HepG2 (cell line): ENCODE measurements around the gene CLIC1. TPM values are rescaled to one million over a fixed set of nuclear protein-coding genes. Genes with fewer than 3 reads are reported as not detected.
A peak's percentile ranks its signal among the peaks of the same experiment; 100 is the strongest.

Experiments used
- HOXA7 ChIP-seq: sonication (generic); formaldehyde crosslinking; IDR thresholded peaks from 2 replicates; pipeline ENCODE4 v1.8.1; 2022; ENCODE audit warnings: mild to moderate bottlenecking, missing genetic modification reagents, moderate library complexity
- KDM1A ChIP-seq: IDR thresholded peaks from 2 replicates; pipeline ENCODE4 v1.6.1; 2016; ENCODE audit warnings: missing compliant biosample characterization
- NFE2 ChIP-seq: sonication (generic); formaldehyde crosslinking; IDR thresholded peaks from 2 replicates; pipeline ENCODE4 v1.4.0; 2020; ENCODE audit warnings: missing genetic modification reagents
- NR2F2 ChIP-seq: IDR thresholded peaks from 2 replicates; pipeline ENCODE4 v1.6.1; 2012; ENCODE audit warnings: low read depth, inconsistent platforms, borderline replicate concordance
- RAD21 ChIP-seq: fragments of 450-650 bp; formaldehyde crosslinking; IDR thresholded peaks from 2 replicates; pipeline ENCODE4 v1.5.0; 2020; ENCODE audit warnings: mild to moderate bottlenecking
- RFX3 ChIP-seq: IDR thresholded peaks from 2 replicates; pipeline ENCODE4 v1.6.1; 2016; ENCODE audit warnings: missing biosample characterization, missing genetic modification reagents
- RNF2 ChIP-seq: fragments of 450-650 bp; conservative IDR thresholded peaks from 2 replicates; pipeline ENCODE4 v1.6.1; 2016; ENCODE audit warnings: low read depth
- STAT5B ChIP-seq: sonication (generic); formaldehyde crosslinking; IDR thresholded peaks from 2 replicates; pipeline ENCODE4 v1.4.0; 2020; ENCODE audit warnings: missing genetic modification reagents
- TEAD2 ChIP-seq: sonication (generic); formaldehyde crosslinking; IDR thresholded peaks from 2 replicates; pipeline ENCODE4 v1.9.0; 2021; ENCODE audit warnings: missing genetic modification reagents
- YEATS4 ChIP-seq: sonication (generic); formaldehyde crosslinking; IDR thresholded peaks from 2 replicates; pipeline ENCODE4 v1.4.0; 2020; ENCODE audit warnings: missing genetic modification reagents, borderline replicate concordance
- ZIK1 ChIP-seq: sonication (generic); formaldehyde crosslinking; IDR thresholded peaks from 2 replicates; pipeline ENCODE4 v1.5.0; 2020; ENCODE audit warnings: mild to moderate bottlenecking, low read depth, missing genetic modification reagents, borderline replicate concordance
- ZNF124 ChIP-seq: sonication (generic); formaldehyde crosslinking; IDR thresholded peaks from 2 replicates; pipeline ENCODE4 v1.4.0; 2020; ENCODE audit warnings: missing genetic modification reagents
- ZNF30 ChIP-seq: sonication (generic); formaldehyde crosslinking; IDR thresholded peaks from 2 replicates; pipeline ENCODE4 v1.5.0; 2020; ENCODE audit warnings: mild to moderate bottlenecking, missing genetic modification reagents
- ZNF773 ChIP-seq: sonication (generic); formaldehyde crosslinking; IDR thresholded peaks from 2 replicates; pipeline ENCODE4 v1.4.0; 2020; ENCODE audit warnings: missing genetic modification reagents, borderline replicate concordance
- polyA plus RNA-seq, 8 experiments: library from polyadenylated mRNA; depleted of rRNA in 3 of 8; stranded (reverse) in 7 of 8; unstranded in 1 of 8; fragments of >200 nt; fragmentation: Illumina TruSeq in 4 of 8; extraction: Trizol in 4 of 8; gene quantifications; 2 replicates each; pipeline versions ENCODE4 v1.2.1 to v1.2.3, GENCODE V29; 2011 to 2016; ENCODE audit warnings: low read depth in 4 of 8, missing spikeins in 1 of 8, mixed read lengths in 1 of 8; ENCODE audit not compliant: insufficient read depth in 1 of 8
- total RNA-seq, 5 experiments: library from RNA; depleted of rRNA; stranded (reverse); fragments of >200 nt; fragmentation: Illumina TruSeq; extraction: Trizol; gene quantifications; 2 replicates each; pipeline ENCODE4 v1.2.3, GENCODE V29; 2016; ENCODE audit warnings: low read depth in 1 of 5
- TF ChIP-seq, protein P1 (sequence below): sonication (generic); formaldehyde crosslinking; IDR thresholded peaks from 2 replicates; pipeline ENCODE4 v1.8.0; 2022; ENCODE audit warnings: mild to moderate bottlenecking, missing genetic modification reagents, moderate library complexity
- TF ChIP-seq, protein P2 (sequence below): sonication (generic); formaldehyde crosslinking; IDR thresholded peaks from 2 replicates; pipeline ENCODE4 v1.4.0; 2020; ENCODE audit warnings: missing genetic modification reagents
- TF ChIP-seq, protein P3 (sequence below): sonication (generic); formaldehyde crosslinking; IDR thresholded peaks from 2 replicates; pipeline ENCODE4 v1.5.1; 2020; ENCODE audit warnings: mild to moderate bottlenecking, missing genetic modification reagents, moderate library complexity
- TF ChIP-seq, protein P4 (sequence below): sonication (generic); formaldehyde crosslinking; IDR thresholded peaks from 2 replicates; pipeline ENCODE4 v1.8.0; 2022; ENCODE audit warnings: missing genetic modification reagents, mild to moderate bottlenecking, moderate library complexity, borderline replicate concordance
- TF ChIP-seq, protein P5 (sequence below): sonication (generic); formaldehyde crosslinking; IDR thresholded peaks from 2 replicates; pipeline ENCODE4 v1.4.0; 2020; ENCODE audit warnings: mild to moderate bottlenecking, low read depth, missing genetic modification reagents
- TF ChIP-seq, protein P6 (sequence below): sonication (generic); formaldehyde crosslinking; IDR thresholded peaks from 2 replicates; pipeline ENCODE4 v1.4.0; 2020; ENCODE audit warnings: missing genetic modification reagents

The CLIC1 gene
- total and polyA plus RNA-seq, 2 of the 13 experiments (the other 11 are each of a cell fraction or from before 2014, with no cell fraction given), result 602 to 891 TPM

DNA sequence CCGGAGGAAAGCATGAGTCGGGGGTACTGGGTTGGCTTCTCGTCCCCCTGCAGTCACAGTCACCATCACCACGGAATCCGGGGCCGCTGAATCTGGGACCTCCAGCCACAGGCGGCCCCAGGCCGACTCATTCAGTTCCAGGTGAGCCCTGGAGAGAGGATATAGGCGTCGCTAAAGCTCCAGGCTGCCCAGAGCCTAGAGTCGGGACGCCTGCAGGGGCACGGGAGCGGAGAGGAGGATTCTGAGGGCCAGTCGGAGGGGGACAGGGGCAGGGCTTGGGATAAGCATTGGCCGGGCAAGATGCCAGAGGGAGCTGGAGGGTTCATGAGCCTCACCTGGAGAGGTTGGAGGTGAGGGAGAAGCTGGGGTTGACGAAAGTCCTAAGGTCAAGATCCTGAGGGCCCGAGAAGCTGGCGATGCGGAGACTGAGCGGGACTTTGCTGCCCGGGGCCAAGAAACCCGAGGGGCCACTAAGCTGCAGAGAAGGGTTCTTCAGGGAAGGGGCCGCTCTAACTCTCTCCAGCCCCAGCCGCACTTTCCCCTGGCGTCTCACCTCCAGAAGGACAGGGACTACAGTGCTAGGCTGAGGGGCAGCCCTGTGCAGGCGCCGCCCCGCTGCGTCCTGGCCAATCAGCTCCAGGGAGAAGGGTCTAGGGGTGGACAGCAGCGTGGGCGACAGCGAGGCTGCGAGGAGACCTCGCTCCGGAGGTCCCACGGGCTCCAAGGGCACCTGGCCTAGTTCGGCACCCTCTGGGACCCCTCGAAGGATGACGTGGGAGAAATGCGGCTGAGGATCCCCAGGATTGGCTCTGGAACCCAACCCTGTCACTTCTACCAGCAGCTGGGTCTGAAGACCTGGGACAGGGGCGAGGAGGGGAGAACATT, 29.8 kb upstream of the CLIC1 start (continued):
- no peak for TF ChIP-seq HOXA7 (CRISPR knock-in tag)
- TF ChIP-seq RAD21 (CRISPR knock-in tag), result 0 out of 2 replicates have a peak, but pooled peaks have one; percentile 8
- no peak for TF ChIP-seq TEAD2 (CRISPR knock-in tag)
- TF ChIP-seq, protein P1, sequence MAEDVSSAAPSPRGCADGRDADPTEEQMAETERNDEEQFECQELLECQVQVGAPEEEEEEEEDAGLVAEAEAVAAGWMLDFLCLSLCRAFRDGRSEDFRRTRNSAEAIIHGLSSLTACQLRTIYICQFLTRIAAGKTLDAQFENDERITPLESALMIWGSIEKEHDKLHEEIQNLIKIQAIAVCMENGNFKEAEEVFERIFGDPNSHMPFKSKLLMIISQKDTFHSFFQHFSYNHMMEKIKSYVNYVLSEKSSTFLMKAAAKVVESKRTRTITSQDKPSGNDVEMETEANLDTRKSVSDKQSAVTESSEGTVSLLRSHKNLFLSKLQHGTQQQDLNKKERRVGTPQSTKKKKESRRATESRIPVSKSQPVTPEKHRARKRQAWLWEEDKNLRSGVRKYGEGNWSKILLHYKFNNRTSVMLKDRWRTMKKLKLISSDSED (CRISPR knock-in tag), result no peak
- no peak for TF ChIP-seq ZIK1
- TF ChIP-seq ZNF30 (CRISPR knock-in tag), result no peak
- TF ChIP-seq, protein P2, sequence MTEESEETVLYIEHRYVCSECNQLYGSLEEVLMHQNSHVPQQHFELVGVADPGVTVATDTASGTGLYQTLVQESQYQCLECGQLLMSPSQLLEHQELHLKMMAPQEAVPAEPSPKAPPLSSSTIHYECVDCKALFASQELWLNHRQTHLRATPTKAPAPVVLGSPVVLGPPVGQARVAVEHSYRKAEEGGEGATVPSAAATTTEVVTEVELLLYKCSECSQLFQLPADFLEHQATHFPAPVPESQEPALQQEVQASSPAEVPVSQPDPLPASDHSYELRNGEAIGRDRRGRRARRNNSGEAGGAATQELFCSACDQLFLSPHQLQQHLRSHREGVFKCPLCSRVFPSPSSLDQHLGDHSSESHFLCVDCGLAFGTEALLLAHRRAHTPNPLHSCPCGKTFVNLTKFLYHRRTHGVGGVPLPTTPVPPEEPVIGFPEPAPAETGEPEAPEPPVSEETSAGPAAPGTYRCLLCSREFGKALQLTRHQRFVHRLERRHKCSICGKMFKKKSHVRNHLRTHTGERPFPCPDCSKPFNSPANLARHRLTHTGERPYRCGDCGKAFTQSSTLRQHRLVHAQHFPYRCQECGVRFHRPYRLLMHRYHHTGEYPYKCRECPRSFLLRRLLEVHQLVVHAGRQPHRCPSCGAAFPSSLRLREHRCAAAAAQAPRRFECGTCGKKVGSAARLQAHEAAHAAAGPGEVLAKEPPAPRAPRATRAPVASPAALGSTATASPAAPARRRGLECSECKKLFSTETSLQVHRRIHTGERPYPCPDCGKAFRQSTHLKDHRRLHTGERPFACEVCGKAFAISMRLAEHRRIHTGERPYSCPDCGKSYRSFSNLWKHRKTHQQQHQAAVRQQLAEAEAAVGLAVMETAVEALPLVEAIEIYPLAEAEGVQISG (CRISPR knock-in tag), result peak; percentile 39; the same call in 1 of the 2 replicates
- 0 out of 2 replicates have a peak, but pooled peaks have one; percentile 34 for TF ChIP-seq ZNF124
- no peak for TF ChIP-seq STAT5B (CRISPR knock-in tag)
- TF ChIP-seq, protein P3, sequence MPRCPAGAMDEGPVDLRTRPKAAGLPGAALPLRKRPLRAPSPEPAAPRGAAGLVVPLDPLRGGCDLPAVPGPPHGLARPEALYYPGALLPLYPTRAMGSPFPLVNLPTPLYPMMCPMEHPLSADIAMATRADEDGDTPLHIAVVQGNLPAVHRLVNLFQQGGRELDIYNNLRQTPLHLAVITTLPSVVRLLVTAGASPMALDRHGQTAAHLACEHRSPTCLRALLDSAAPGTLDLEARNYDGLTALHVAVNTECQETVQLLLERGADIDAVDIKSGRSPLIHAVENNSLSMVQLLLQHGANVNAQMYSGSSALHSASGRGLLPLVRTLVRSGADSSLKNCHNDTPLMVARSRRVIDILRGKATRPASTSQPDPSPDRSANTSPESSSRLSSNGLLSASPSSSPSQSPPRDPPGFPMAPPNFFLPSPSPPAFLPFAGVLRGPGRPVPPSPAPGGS (CRISPR knock-in tag), result peak; percentile 98
- TF ChIP-seq RNF2, result 0 out of 2 replicates have a peak, but pooled peaks have one; percentile 28
- TF ChIP-seq RFX3 (CRISPR knock-in tag), result no peak
- no peak for TF ChIP-seq NFE2 (CRISPR knock-in tag)
- no peak for TF ChIP-seq ZNF773 (CRISPR knock-in tag)
- peak; percentile 52; the same call in 1 of the 2 replicates for TF ChIP-seq YEATS4 (CRISPR knock-in tag)
- TF ChIP-seq NR2F2, result no peak
- no peak for TF ChIP-seq KDM1A (CRISPR knock-in tag)
- TF ChIP-seq, protein P4, sequence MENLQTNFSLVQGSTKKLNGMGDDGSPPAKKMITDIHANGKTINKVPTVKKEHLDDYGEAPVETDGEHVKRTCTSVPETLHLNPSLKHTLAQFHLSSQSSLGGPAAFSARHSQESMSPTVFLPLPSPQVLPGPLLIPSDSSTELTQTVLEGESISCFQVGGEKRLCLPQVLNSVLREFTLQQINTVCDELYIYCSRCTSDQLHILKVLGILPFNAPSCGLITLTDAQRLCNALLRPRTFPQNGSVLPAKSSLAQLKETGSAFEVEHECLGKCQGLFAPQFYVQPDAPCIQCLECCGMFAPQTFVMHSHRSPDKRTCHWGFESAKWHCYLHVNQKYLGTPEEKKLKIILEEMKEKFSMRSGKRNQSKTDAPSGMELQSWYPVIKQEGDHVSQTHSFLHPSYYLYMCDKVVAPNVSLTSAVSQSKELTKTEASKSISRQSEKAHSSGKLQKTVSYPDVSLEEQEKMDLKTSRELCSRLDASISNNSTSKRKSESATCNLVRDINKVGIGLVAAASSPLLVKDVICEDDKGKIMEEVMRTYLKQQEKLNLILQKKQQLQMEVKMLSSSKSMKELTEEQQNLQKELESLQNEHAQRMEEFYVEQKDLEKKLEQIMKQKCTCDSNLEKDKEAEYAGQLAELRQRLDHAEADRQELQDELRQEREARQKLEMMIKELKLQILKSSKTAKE, result no peak
- TF ChIP-seq, protein P5, sequence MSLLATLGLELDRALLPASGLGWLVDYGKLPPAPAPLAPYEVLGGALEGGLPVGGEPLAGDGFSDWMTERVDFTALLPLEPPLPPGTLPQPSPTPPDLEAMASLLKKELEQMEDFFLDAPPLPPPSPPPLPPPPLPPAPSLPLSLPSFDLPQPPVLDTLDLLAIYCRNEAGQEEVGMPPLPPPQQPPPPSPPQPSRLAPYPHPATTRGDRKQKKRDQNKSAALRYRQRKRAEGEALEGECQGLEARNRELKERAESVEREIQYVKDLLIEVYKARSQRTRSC (CRISPR knock-in tag), result no peak
- TF ChIP-seq, protein P6, sequence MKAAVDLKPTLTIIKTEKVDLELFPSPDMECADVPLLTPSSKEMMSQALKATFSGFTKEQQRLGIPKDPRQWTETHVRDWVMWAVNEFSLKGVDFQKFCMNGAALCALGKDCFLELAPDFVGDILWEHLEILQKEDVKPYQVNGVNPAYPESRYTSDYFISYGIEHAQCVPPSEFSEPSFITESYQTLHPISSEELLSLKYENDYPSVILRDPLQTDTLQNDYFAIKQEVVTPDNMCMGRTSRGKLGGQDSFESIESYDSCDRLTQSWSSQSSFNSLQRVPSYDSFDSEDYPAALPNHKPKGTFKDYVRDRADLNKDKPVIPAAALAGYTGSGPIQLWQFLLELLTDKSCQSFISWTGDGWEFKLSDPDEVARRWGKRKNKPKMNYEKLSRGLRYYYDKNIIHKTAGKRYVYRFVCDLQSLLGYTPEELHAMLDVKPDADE (CRISPR knock-in tag), result no peak
